ENCODE results near the gene HOXB4. TPM values are rescaled to one million over a fixed set of nuclear protein-coding genes. Genes with fewer than 3 reads are reported as not detected.

Gene HOXB4
- total RNA-seq, 1 experiment from 2014 or later: 0.22 TPM

- no peaks in the 10 kb centered on the region for H3K9me2 ChIP-seq (replicated peaks; ENCODE audit: low read length)
- no TSS peak for BruUV-seq (replicated peaks)
- H3K4me3 ChIP-seq (ENCODE audit: low read length): no peak overlapping the region
- TF ChIP-seq CTCF (conservative IDR thresholded peaks at IDR 0.05; ENCODE audit: low read depth, low read length) (no peak), EZH2phosphoT487 (IDR thresholded peaks at IDR 0.05; ENCODE audit: borderline replicate concordance, low read length) (no peak), EZH2 (IDR thresholded peaks at IDR 0.05; ENCODE audit: low read length, unreplicated experiment) (no peak)
- no peak overlapping the region for H2AFZ ChIP-seq (ENCODE audit: low read length)
- H3K4me1 ChIP-seq (ENCODE audit: insufficient read depth, low read length): peaks cover 32% of the 10 kb centered on the region
- H3K9me3 ChIP-seq (ENCODE audit: low read length): no peaks in the 10 kb centered on the region
- DNase-seq (no peak), ATAC-seq (no peak)
- ChIA-PET CTCF (interaction anchor here (0.5 kb wide), 1 partner anchor 108 kb away, joined by 6 read pairs; the partner anchor contains the start of gene HOXB13), POLR2A (ENCODE audit: unreplicated experiment) (no interaction called here)
- H4K20me1 ChIP-seq (ENCODE audit: low read length): no peaks in the 10 kb centered on the region
- H3K4me2 ChIP-seq (ENCODE audit: low read length): no peak overlapping the region
- no peak overlapping the region for H3K9ac ChIP-seq (ENCODE audit: low read length)
- H3K27me3 ChIP-seq (ENCODE audit: low read length): peaks cover 54% of the 10 kb centered on the region
- no peaks in the 10 kb centered on the region for H3K79me2 ChIP-seq (ENCODE audit: low read length)
- H3F3A ChIP-seq (ENCODE audit: low read length, unreplicated experiment): no peaks in the 10 kb centered on the region
- H3K27ac ChIP-seq (ENCODE audit: low read length): no peak overlapping the region
- intact Hi-C loops (cut with micrococcal nuclease): no loop called here
- H3K36me3 ChIP-seq (ENCODE audit: low read depth, low read length): no peaks in the 10 kb centered on the region
These were observed 42.5 kb upstream of the HOXB4 start for GRCh38 chr17:48620461-48621139.

- no peak for TF ChIP-seq EZH2 (IDR thresholded peaks at IDR 0.05; ENCODE audit: low read length, unreplicated experiment)
- no peak for TF ChIP-seq EZH2phosphoT487 (IDR thresholded peaks at IDR 0.05; ENCODE audit: borderline replicate concordance, low read length)
- TF ChIP-seq CTCF (conservative IDR thresholded peaks at IDR 0.05; ENCODE audit: low read depth, low read length): no peak
- Histone ChIP-seq H3K79me2 (ENCODE audit: low read length) (no peaks in the 10 kb centered on the region), H3K27me3 (ENCODE audit: low read length) (peaks cover 58% of the 10 kb centered on the region), H3K9me2 (replicated peaks; ENCODE audit: low read length) (no peaks in the 10 kb centered on the region), H3F3A (ENCODE audit: low read length, unreplicated experiment) (no peaks in the 10 kb centered on the region), H3K27ac (ENCODE audit: low read length) (no peak overlapping the region), H2AFZ (ENCODE audit: low read length) (peak overlapping the region; percentile 97; the same call in 1 of the 2 replicates), H3K4me3 (ENCODE audit: low read length) (peak overlapping the region; percentile 80), H3K9ac (ENCODE audit: low read length) (no peak overlapping the region), H3K4me1 (ENCODE audit: insufficient read depth, low read length) (peaks cover 33% of the 10 kb centered on the region), H3K4me2 (ENCODE audit: low read length) (peak overlapping the region; percentile 99), H4K20me1 (ENCODE audit: low read length) (no peaks in the 10 kb centered on the region), H3K9me3 (ENCODE audit: low read length) (no peaks in the 10 kb centered on the region), H3K36me3 (ENCODE audit: low read depth, low read length) (no peaks in the 10 kb centered on the region)
- peak; percentile 3 for ATAC-seq
- POLR2A ChIA-PET (ENCODE audit: unreplicated experiment): no interaction called here
- no peak for DNase-seq
- CTCF ChIA-PET: interaction anchor here (0.5 kb wide), 1 partner anchor 109 kb away, joined by 6 read pairs; the partner anchor contains the start of gene HOXB13
- no TSS peak for BruUV-seq (replicated peaks)
- intact Hi-C loops (cut with micrococcal nuclease): loop anchor here (2.0 to 5.0 kb wide), 2 partner anchors 467 to 593 kb away; no protein-coding TSS in a partner anchor
These were observed 41.8 kb upstream of the HOXB4 start for GRCh38 chr17:48619826-48620449.

Data from PC-3 (cell line).